G401.6 (cell line): ENCODE measurements around the gene MPZL1.
"Not testable (repeated sequence)": the region's sequence is repeated elsewhere in the genome, so short reads cannot be mapped to it uniquely, and the experiment has no call there.

Experiments
- FAIRE-seq: peaks from 2 replicates; lab custom pipeline; 2012; peaks lifted over from hg19 to GRCh38; lab: Jason Lieb, UNC

MPZL1 gene

GRCh38 chr1:167719715-167720421, 1.9 kb upstream of the MPZL1 start:
- not testable (repeated sequence) for FAIRE-seq

GRCh38 chr1:167720965-167721616, 691 bp upstream of the MPZL1 start:
- no peak for FAIRE-seq

GRCh38 chr1:167722152-167722869, 529 bp downstream of the MPZL1 start:
- no peak for FAIRE-seq

DNA sequence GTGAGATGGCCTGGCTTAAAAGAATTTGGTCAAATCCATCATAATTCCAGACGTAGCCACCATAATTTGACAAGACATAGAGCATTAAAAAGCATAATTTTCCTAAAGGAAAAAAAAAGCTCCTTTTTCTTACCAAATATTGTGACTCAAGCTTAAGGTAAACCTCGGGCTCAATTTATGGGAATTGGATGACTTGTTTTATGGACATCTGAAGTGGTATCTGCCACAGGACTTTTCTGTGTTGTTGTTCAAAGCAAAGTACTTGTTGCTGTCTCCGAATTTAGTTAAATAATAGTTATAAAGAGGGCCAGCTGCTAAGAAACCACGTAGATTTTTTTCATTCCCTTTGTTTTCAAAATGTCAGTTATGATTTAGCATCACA, 1.1 kb downstream of the MPZL1 start:
- no peak for FAIRE-seq

DNA sequence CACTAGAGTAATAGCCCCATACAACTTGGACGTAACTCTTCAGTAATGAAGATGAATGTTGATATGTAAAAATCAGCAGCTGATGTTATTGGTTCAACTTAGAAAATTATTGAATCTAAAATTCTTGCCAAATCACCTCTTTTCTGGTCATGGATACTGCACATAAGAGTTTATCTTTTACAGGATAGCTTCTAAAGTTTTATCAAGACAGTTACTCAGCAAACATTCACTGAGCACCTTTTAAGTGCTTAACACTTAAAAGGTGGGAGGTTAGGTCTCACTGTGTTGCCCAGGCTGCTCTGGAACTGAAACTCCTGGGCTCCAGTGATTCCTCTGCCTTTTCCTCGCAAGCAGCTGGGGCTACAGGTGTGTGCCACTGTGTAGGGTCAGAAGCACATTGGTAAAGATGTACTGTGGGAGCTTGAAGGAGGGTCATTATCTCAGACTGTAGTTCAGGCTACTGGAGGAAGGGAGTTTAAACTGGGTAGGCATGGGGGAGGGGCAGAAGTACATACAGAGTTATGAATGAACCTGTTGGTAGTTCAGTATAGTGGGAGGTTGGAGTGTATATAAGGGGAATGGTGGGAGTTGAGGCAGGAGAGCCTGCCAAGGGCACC, 2.0 kb downstream of the MPZL1 start:
- FAIRE-seq = no peak

DNA sequence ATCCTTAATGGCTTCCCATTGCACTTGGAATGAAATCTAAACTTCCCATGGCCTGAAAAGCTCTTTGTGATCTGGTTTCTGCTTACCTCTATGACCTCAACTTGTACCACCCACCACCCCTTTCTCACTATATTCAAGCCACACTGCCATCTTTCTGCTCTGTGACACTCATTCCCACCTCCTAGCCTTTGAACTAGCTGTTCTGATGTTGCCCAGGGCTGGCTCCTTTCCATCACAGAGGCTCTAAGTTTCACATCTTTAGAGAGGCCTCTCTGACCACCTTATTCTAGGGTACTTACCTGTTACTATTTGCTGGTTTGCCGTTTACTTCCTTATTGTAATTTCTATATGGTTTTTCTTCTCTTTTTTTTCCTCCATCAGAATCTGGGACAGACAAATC, 4.2 kb downstream of the MPZL1 start:
- no peak for FAIRE-seq

DNA sequence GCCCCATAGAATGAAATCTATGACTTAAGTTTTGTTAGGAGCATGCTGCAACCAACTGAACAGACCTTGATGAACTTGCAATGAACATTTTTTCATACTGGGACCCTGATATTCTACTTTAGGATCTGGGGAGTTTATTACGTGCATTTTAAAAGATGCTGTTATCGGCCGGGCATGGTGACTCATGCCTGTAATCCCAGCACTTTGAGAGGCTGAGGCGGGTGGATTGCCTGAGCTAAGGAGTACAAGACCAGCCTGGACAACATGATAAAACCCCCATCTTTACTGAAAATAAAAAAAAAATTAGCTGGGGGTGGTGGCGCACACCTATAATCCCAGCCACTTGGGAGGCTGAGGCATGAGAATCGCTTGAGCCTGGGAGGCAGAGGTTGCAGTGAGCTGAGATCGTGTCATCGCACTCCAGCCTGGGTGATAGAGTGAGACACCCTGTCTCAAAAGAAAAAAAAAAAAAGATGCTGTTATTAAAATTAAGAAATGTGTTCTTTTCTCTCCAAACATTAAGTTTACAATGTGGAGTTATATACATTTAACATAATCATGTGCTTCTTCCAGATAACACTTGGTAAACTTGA, 7.1 kb downstream of the MPZL1 start:
- FAIRE-seq = no peak

DNA sequence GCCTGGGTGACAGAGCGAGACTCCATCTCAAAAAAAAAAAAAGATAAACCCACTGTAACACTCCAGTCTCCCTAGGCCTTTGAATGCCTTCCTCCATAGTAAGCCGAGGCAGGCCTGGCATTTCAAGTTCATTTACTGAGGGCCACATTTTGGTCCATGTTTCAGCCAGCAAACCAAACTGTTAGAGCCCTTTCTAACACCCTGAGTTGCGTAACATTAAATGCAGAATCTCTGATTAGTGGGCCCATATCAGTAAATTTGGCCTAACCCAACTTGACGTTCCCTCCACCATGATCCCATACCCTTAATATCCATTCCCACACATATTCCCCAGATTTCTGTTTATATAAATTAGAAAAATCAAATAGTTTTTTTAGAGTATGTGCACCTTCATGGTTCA, 12.4 kb downstream of the MPZL1 start:
- no peak for FAIRE-seq

DNA sequence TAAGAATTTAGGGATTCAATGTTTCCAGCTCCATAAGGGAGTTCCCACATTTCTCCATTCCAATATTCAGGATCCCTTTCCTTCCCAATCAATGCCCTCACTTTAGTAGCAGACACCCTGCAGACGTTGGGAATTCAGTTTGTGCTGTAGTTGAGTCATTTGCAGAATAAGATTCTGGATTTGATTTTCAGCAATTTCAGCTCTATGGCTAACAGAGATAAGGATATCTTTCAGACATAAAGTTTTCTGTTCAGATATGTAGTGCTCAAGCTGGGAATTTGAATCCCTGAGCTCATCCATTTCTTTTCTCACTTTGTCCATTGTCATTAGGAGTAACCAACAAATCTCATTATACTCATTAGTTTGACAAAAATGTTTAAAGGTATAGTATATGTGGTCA, 13.1 kb downstream of the MPZL1 start:
- FAIRE-seq = no peak

DNA sequence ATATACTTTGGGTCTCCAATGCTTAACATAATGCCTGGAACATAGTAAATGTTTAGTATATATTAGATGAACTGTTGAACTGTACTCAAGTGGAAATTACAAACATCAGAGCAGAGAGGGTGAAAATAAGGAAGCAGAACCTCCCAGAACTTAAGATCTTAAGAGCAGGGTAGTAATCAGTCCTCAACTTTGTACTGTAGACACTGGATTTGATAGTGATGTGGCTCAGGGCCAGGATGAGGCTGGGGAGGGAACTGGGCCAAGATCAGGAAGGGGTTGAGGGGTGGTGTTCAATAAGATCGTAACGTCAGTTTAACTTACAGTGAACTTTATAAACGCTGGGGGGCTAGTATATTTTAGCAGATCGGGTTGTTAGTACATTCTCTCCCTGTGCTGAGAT, 15.4 kb downstream of the MPZL1 start:
- FAIRE-seq = no peak

DNA sequence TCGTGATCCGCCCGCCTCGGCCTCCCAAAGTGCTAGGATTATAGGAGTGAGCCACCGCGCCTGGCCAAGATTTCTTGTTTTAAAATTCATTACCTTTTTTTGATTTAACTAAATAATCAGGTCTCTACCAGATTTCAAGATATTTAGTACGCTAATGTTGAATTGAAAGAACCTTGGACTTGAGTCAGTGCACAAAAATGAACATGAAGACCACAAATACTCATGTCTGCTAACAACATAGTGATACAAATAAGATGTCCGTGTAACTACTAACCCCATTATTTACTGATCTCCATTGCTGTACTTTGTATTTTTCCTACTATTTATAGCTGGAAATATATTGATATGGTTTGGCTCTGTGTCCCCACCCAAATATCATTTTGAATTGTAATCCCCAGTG, 16.4 kb downstream of the MPZL1 start:
- FAIRE-seq = no peak

GRCh38 chr1:167739752-167740151, 18.0 kb downstream of the MPZL1 start:
- no peak for FAIRE-seq

DNA sequence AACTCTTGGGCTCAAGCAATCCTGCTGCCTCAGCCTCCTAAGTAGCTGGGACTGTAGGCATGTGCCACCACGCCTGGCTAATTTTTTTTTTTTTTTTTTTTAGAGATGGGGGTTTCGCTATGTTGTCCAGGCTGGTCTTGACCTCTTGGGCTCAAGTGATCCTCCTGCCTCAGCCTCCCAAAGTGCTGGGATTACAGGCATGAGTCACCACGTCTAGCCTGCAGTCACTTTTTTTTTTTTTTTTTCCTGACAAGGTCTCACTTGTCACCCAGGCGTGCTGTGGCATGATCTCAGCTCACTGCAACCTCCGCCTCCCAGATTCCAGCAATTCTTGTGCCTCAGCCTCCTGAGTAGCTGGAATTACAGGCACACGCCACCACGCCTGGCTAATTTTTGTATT, 19.3 kb downstream of the MPZL1 start:
- FAIRE-seq = not testable (repeated sequence)

DNA sequence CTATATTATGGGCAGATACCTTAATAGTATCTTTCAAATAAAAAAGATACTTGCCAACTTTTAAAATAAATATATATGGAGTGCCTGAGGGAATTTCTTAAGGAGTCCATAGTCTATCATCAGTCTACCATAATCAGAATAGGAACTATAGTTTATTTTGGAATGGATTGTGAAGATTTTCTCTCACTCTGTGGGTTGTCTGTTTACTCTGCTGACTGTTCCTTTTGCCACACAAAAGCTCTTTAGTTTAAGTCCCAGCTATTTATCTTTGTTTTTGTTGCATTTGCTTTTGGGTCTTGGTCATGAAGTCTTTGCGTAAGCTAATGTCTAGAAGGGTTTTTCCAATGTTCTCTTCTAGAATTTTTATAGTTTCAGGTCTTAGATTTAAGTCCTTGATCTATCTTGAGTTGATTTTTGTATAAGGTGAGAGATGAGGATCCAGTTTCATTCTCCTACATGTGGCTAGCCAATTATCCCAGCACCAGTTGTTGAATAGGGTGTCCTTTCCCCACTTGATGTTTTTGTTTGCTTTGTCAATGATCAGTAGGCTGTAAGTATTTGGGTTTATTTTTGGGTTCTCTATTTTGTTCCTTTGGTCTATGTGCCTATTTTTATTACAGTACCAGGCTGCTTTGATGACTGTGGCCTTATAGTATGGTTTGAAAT, 20.7 kb downstream of the MPZL1 start:
- FAIRE-seq = not testable (repeated sequence)

DNA sequence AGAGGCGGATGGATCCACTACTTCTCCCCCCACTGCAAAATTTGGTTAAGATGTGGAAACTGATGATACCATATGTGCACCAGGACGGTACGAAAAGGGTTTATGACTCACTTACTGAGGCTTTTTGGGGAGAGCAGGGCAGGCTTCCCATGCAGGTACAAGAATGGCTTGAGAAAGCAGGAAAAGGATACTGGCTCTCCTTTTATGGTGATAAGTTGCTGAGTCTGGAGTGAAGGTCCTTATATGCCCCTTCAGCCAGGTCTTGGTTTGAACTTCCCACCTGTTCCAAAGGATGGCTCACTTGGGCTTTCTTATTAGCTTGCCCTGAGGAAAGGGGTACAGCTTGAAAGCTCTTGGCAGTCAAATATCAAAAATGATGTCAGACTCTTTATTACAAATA, 23.1 kb downstream of the MPZL1 start:
- FAIRE-seq = no peak

DNA sequence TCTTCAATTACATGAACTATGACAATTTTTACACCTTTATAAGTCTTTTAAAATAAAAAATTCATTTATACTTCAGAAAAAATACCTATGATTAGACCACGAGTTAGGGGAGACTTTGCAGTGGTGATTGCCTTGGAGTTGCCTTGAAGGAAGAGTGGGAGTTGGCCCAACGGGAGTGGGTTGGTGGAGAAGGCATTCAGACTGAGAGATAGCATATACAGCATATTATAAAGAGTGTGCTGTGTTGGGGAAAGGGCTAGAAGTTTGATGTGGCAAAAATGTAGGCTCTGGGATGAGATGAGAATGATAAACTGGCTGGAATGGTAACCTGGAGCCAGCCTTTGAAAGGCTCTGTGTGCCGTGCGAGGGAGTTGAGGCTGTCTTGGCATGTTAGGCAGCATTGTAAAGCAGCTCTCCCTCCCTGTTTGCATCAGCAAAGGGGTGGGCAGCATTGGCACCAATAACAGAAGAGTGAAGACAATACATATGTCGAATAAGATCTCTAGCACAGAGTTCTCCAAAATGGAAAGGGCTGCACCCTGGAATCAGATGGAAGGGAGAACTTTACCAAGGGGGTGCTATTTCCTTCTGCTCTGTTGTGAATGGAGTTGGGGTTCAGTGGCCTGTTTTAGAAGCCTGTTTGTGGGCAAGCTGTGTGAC, 24.4 kb downstream of the MPZL1 start:
- FAIRE-seq = no peak

- FAIRE-seq = no peak
Observed at GRCh38 chr1:167746988-167747655, 25.3 kb downstream of the MPZL1 start.

DNA sequence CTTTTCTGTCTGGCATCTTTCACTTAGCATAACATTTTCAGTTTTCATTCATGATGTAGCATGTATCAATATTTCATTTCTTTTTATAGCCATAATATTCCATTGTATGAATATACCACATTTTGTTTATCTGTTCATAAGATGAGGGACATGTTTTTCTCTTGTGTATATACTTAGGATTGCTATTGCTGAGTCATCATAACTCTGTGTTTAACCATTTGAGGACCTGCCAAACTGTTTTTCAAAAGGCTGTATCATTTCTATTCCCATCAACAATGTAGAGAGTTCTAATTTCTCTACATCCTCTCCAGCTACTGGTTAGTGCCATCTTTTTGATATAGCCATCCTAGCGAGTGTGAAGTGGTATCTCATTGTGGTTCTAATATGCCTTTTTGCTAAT, 26.2 kb downstream of the MPZL1 start:
- FAIRE-seq = no peak

DNA sequence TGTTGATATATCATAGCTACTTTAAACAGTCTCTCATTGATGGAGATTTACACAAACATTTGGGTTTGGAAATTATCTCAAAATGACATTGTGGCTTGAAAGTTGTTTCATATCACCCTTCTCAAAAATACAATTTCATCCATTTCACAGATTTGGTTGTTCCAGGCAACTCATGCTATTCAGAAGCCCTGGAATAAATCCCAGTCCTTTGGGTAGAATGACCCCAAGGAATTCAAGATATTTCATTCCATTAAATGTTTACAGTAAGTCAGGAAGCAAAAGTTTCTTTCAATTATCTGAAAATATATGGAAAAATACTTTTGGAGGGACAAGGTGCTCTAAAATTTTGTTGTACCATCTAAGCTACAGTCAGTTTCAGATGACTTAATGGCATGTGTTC, 27.1 kb downstream of the MPZL1 start:
- no peak for FAIRE-seq

DNA sequence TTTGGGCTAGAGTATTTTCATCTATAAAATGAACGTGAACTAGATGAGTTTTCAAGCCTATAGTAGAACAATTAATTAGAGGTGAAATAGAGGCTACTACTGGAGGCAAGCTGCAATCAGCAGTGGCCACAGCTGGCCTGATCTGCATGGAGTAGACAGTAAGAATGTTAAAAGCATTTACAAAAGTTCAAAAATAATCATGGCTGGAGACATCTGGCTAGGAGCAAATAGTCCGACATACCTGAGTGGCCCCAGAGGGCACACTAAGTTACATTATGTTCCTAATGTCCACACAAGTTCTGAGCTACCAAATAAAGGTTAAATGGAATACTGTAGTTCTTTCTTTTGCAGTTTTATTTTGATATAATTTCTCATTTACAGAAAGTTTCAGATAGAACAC, 28.0 kb downstream of the MPZL1 start:
- no peak for FAIRE-seq

DNA sequence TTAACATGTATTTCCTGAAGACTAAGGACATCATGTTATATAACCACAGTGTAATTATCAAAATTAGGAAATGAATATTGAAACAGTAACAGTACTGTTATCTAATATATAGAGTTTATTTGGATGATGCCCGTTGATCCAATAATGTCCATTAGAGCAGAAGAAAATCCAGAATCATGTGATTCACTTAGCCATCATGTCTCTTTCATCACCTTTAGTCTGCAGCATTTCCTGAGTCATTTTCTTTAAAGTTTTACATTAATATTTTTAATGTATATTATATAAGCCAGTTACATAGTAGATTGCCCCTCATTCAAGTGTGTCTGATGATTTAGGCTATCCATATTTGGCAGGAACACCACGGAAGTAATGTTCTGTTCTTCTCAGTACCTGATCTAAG, 28.9 kb downstream of the MPZL1 start:
- no peak for FAIRE-seq
